ENCODE results near the gene SPRN.

- TF ChIP-seq CTCF (IDR thresholded peaks at IDR 0.05; ENCODE audit: low read depth, low read length) (no peak), MAX (IDR thresholded peaks at IDR 0.05; ENCODE audit: low read depth, low read length) (no peak)
Measured at GRCh38 chr10:133451346-133451745, 26.9 kb upstream of the SPRN start.
